Measurements from ENCODE around the gene PATE4. TPM values are rescaled to one million over a fixed set of nuclear protein-coding genes. Genes with fewer than 3 reads are reported as not detected.
A peak's percentile ranks its signal among the peaks of the same experiment; 100 is the strongest.

The PATE4 gene
- polyA plus RNA-seq, 1 of the 3 experiments (the other 2 are of a cell fraction): not detected

GRCh38 chr11:125887373-125888324 is 54.5 kb downstream of the PATE4 start, which contains the start of gene HYLS1 (continued):
- TF ChIP-seq SIN3A (IDR thresholded peaks at IDR 0.05; ENCODE audit: borderline replicate concordance, low read depth, low read length): no peak
- peak; percentile 66 for TF ChIP-seq POLR2AphosphoS5 (IDR thresholded peaks at IDR 0.05; ENCODE audit: low read depth, low read length)
- TF ChIP-seq FOXJ3 (CRISPR knock-in tag; IDR thresholded peaks at IDR 0.05): no peak
- TF ChIP-seq RFX5 (IDR thresholded peaks at IDR 0.05; ENCODE audit: low read length): 0 out of 2 replicates have a peak, but pooled peaks have one; percentile 26
- no peak for TF ChIP-seq PBX3 (IDR thresholded peaks at IDR 0.05)
- no peak for TF ChIP-seq YY1 (IDR thresholded peaks at IDR 0.05; ENCODE audit: low read depth)
- no peak for TF ChIP-seq TCF12 (IDR thresholded peaks at IDR 0.05)
- no peak for TF ChIP-seq GATA2 (CRISPR knock-in tag; IDR thresholded peaks at IDR 0.05)
- TF ChIP-seq NRF1 (IDR thresholded peaks at IDR 0.05; ENCODE audit: low read depth, low read length): peak; percentile 76
- no peak for TF ChIP-seq IRF3 (IDR thresholded peaks at IDR 0.05; ENCODE audit: low read depth, low read length)
- no peak for TF ChIP-seq SMC3 (IDR thresholded peaks at IDR 0.05; ENCODE audit: low read depth, low read length)
- 0 out of 2 replicates have a peak, but pooled peaks have one; percentile 32 for TF ChIP-seq RCOR1 (IDR thresholded peaks at IDR 0.05; ENCODE audit: low read length)

Other genes with a start within 250 kb of the PATE4 start
- gene STT3A, start 240.5 kb upstream of the PATE4 start, polyA plus RNA-seq (2012; rRNA removed): 101 and 156 TPM in 2 replicates
- gene CHEK1, start 208.2 kb upstream of the PATE4 start, polyA plus RNA-seq (2012; rRNA removed): 12.1 and 14.8 TPM in 2 replicates
- gene ACRV1, start 152.5 kb upstream of the PATE4 start, polyA plus RNA-seq (2012; rRNA removed): not detected in 2 replicates
- not detected in 2 replicates for gene PATE1, start 87.0 kb upstream of the PATE4 start, polyA plus RNA-seq (2012; rRNA removed)
- 0.06 and 0.07 TPM in 2 replicates for gene PATE2, start 54.5 kb upstream of the PATE4 start, polyA plus RNA-seq (2012; rRNA removed)
- not detected in 2 replicates for gene PATE3, start 45.2 kb upstream of the PATE4 start, polyA plus RNA-seq (2012; rRNA removed)
- gene HYLS1, start 54.4 kb downstream of the PATE4 start, polyA plus RNA-seq (2012; rRNA removed): 1.3 and 1.4 TPM in 2 replicates
- 7.0 and 8.3 TPM in 2 replicates for gene PUS3, start 69.9 kb downstream of the PATE4 start, polyA plus RNA-seq (2012; rRNA removed)
- gene DDX25, start 71.2 kb downstream of the PATE4 start, polyA plus RNA-seq (2012; rRNA removed): 0.12 and 0.39 TPM in 2 replicates
- 0.02 and 0.16 TPM in 2 replicates for gene VSIG10L2, start 112.7 kb downstream of the PATE4 start, polyA plus RNA-seq (2012; rRNA removed)
- 3.7 and 4.2 TPM in 2 replicates for gene CDON, start 229.6 kb downstream of the PATE4 start, polyA plus RNA-seq (2012; rRNA removed)